ENCODE results near the gene MUC20.
"Not testable (repeated sequence)": the region's sequence is repeated elsewhere in the genome, so short reads cannot be mapped to it uniquely, and the experiment has no call there.

MUC20 gene

GRCh38 chr3:195717852-195718476, 2.8 kb upstream of the MUC20 start:
- no peak for DNase-seq (ENCODE audit: low read depth)
- no peak overlapping the region for H3K4me3 ChIP-seq (ENCODE audit: low read depth, low read length)
- TF ChIP-seq MAX (IDR thresholded peaks at IDR 0.05; ENCODE audit: low read depth, low read length) (no peak), MYC (IDR thresholded peaks at IDR 0.05; ENCODE audit: low read depth, low read length) (no peak), CTCF (IDR thresholded peaks at IDR 0.05; ENCODE audit: low read depth, low read length) (no peak), POLR2A (IDR thresholded peaks at IDR 0.05; ENCODE audit: extremely low read depth, insufficient read length) (no peak)

DNA sequence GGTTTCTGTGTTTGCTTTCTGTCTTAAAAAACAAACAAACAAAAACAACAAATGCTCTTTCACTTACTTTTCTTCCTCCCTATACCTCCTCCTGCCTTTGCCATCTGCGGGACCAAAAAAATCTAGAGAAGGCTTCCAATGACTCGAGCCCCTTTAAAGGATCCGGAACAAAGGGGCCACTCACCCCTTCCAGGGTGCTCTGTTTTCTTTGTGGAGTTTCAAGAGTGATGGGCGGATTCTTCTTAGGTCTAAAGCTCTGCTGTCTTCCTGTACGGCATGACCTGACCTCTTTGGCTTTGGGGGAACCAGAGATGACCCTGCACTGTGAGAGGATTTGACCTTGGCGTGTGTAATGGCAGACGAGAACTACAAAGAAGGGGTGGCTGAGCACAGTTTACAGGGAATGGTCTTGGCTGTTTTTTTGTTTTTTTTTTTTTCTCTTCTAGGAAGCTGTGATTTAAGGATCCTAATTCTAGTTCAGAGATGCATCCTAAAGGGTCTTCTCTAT, 2.2 kb upstream of the MUC20 start:
- TF ChIP-seq POLR2A (IDR thresholded peaks at IDR 0.05; ENCODE audit: extremely low read depth, insufficient read length) (no peak), MYC (IDR thresholded peaks at IDR 0.05; ENCODE audit: low read depth, low read length) (no peak)
- H3K4me3 ChIP-seq (ENCODE audit: low read depth, low read length): no peak overlapping the region
- DNase-seq (ENCODE audit: low read depth): no peak

GRCh38 chr3:195719514-195720254, 1.1 kb upstream of the MUC20 start:
- H3K4me3 ChIP-seq (ENCODE audit: low read depth, low read length); DNase-seq (ENCODE audit: low read depth): not testable (repeated sequence)

GRCh38 chr3:195722139-195722995, 1.6 kb downstream of the MUC20 start:
- DNase-seq (ENCODE audit: low read depth); H3K4me3 ChIP-seq (ENCODE audit: low read depth, low read length): not testable (repeated sequence)

DNA sequence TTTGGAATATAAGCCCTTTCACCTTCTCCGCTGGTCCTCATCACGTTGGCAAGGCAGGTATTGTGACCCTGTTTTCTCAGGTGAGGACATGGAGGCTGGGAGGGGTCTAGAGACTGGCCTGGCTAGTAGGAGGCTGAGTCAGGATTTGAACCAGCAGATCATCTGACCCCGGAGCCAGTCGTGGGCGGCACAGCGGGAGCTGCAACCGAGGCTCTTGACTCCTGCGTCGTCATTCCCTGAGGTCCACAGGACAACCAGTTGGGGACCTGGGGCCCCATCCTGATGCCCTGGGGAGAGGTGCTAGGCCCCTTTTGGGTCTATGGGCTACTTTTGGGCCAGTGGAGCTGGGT, 2.2 kb downstream of the MUC20 start:
- DNase-seq (ENCODE audit: low read depth); H3K4me3 ChIP-seq (ENCODE audit: low read depth, low read length): not testable (repeated sequence)

DNA sequence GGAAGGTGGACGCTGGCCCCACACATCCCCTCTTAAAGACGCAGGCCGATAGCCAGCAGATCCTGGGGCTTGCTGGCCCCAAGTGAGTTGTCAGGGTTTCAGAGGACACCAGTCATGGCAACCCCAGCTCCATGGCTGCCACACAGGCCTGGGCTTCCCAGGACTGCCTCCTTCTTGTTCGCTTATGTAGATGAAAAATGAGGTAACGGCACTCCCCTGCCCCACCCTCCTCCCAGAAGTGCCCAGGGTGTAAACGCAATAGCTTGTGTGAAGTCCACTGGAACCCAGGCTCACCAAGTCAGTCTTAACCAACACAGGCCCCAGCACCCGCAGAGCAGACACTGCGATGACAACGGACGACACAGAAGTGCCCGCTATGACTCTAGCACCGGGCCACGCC, 3.6 kb downstream of the MUC20 start:
- DNase-seq (ENCODE audit: low read depth); H3K4me3 ChIP-seq (ENCODE audit: low read depth, low read length): not testable (repeated sequence)

DNA sequence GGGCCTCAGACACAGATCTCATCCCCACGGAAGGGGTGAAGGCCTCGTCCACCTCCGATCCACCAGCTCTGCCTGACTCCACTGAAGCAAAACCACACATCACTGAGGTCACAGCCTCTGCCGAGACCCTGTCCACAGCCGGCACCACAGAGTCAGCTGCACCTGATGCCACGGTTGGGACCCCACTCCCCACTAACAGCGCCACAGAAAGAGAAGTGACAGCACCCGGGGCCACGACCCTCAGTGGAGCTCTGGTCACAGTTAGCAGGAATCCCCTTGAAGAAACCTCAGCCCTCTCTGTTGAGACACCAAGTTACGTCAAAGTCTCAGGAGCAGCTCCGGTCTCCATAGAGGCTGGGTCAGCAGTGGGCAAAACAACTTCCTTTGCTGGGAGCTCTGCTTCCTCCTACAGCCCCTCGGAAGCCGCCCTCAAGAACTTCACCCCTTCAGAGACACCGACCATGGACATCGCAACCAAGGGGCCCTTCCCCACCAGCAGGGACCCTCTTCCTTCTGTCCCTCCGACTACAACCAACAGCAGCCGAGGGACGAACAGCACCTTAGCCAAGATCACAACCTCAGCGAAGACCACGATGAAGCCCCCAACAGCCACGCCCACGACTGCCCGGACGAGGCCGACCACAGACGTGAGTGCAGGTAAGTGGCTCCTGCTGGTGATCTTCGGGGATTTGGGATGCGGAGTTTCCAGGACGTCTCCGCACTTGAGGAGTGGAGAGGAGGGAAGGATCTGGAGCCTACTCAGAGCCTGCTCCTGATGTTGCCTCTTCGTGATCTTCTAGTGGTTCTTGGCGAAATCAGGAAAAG, 5.3 kb downstream of the MUC20 start:
- DNase-seq (ENCODE audit: low read depth); H3K4me3 ChIP-seq (ENCODE audit: low read depth, low read length): not testable (repeated sequence)

DNA sequence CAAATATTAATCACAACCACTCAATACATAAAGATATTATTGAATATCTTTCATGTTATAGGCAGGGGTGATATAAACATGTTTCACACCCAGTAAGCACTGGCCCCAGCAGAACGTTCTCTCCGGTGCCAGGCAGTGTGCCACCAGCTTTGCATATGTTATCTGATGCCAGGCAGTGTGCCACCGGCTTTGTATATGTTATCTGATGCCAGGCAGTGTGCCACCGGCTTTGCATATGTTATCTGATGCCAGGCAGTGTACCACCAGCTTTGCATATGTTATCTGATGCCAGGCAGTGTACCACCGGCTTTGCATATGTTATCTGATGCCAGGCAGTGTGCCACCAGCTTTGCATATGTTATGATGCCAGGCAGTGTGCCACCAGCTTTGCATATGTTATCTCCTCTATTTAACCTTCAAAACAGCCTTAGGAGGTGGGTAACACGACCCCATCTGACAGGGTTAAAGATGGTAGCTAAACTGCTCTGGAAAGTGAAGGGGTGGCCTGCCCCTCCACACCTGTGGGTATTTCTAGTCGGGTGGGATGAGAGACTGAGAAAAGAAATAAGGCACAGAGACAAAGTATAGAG, 6.9 kb downstream of the MUC20 start:
- TF ChIP-seq CTCF (IDR thresholded peaks at IDR 0.05; ENCODE audit: low read depth, low read length) (no peak), MYC (IDR thresholded peaks at IDR 0.05; ENCODE audit: low read depth, low read length) (no peak), MAX (IDR thresholded peaks at IDR 0.05; ENCODE audit: low read depth, low read length) (no peak), POLR2A (IDR thresholded peaks at IDR 0.05; ENCODE audit: extremely low read depth, insufficient read length) (no peak)
- DNase-seq (ENCODE audit: low read depth): no peak
- no peak overlapping the region for H3K4me3 ChIP-seq (ENCODE audit: low read depth, low read length)

DNA sequence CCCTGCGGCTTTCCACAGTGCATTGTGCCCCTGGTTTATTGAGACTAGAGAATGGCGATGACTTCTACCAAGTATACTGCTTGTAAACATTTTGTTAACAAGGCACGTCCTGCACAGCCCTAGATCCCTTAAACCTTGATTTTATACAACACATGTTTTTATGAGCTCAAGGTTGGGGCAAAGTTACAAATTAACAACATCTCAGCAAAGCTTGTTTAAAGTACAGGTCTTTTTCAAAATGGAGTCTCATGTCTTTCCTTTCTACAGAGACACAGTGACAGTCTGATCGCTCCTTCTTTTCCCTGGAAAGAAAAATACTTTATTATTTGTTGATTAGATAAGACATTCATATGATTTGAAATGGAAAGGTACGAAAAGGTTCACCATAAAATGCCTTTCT, 8.0 kb downstream of the MUC20 start:
- not testable (repeated sequence) for H3K4me3 ChIP-seq (ENCODE audit: low read depth, low read length)

More for the DNA sequence above, 8.0 kb downstream of the MUC20 start:
- not testable (repeated sequence) for DNase-seq (ENCODE audit: low read depth)

Data from NB4 (cell line).